Measurements from ENCODE around the gene PRTFDC1. TPM values are rescaled to one million over a fixed set of nuclear protein-coding genes. Genes with fewer than 3 reads are reported as not detected.

The PRTFDC1 gene
- total RNA-seq, 1 donor = 13.4 TPM

GRCh38 chr10:24813856-24814255, 138.6 kb downstream of the PRTFDC1 start:
- DNase-seq (ENCODE audit: low read depth) = no peak
- H3K4me3 ChIP-seq (ENCODE audit: low read depth, low read length) = no peak overlapping the region
- TF ChIP-seq CTCF (IDR thresholded peaks at IDR 0.05; ENCODE audit: insufficient read depth, low read depth, low read length) = no peak

GRCh38 chr10:24806262-24806661, 146.1 kb downstream of the PRTFDC1 start:
- no peak for DNase-seq (ENCODE audit: low read depth)
- H3K4me3 ChIP-seq (ENCODE audit: low read depth, low read length) = no peak overlapping the region
- TF ChIP-seq CTCF (IDR thresholded peaks at IDR 0.05; ENCODE audit: insufficient read depth, low read depth, low read length) = no peak

GRCh38 chr10:24804956-24805355, 147.4 kb downstream of the PRTFDC1 start:
- no peak for TF ChIP-seq CTCF (IDR thresholded peaks at IDR 0.05; ENCODE audit: insufficient read depth, low read depth, low read length)
- H3K4me3 ChIP-seq (ENCODE audit: low read depth, low read length) = no peak overlapping the region
- DNase-seq (ENCODE audit: low read depth) = no peak

GRCh38 chr10:24804392-24804791, 148.0 kb downstream of the PRTFDC1 start:
- H3K4me3 ChIP-seq (ENCODE audit: low read depth, low read length) = no peak overlapping the region
- TF ChIP-seq CTCF (IDR thresholded peaks at IDR 0.05; ENCODE audit: insufficient read depth, low read depth, low read length) = no peak
- no peak for DNase-seq (ENCODE audit: low read depth)

GRCh38 chr10:24802378-24802777, 150.0 kb downstream of the PRTFDC1 start:
- no peak for TF ChIP-seq CTCF (IDR thresholded peaks at IDR 0.05; ENCODE audit: insufficient read depth, low read depth, low read length)
- no peak for DNase-seq (ENCODE audit: low read depth)
- H3K4me3 ChIP-seq (ENCODE audit: low read depth, low read length) = no peak overlapping the region

GRCh38 chr10:24800861-24801260, 151.5 kb downstream of the PRTFDC1 start:
- no peak for DNase-seq (ENCODE audit: low read depth)
- no peak for TF ChIP-seq CTCF (IDR thresholded peaks at IDR 0.05; ENCODE audit: insufficient read depth, low read depth, low read length)
- H3K4me3 ChIP-seq (ENCODE audit: low read depth, low read length) = no peak overlapping the region

Small RNA genes lying within 50 kb of the gene (small RNA-seq; reads per million reads assigned to genes)
- 0.85 reads per million for gene AL512598.1
- not detected for gene RN7SKP241

Other genes starting within 250 kb of the PRTFDC1 start
- gene ARHGAP21, start 228.7 kb downstream of the PRTFDC1 start, total RNA-seq = 117 and 136 TPM in 2 replicates
- under 0.01 TPM in 1 of 2 replicates, not detected in the other for gene ENKUR, start 63.6 kb upstream of the PRTFDC1 start, total RNA-seq
- gene THNSL1, start 64.0 kb upstream of the PRTFDC1 start, total RNA-seq = 1.3 and 3.5 TPM in 2 replicates
- gene GPR158, start 222.4 kb upstream of the PRTFDC1 start, total RNA-seq = 0.43 and 0.97 TPM in 2 replicates